ENCODE results near the gene GSN.

DNA sequence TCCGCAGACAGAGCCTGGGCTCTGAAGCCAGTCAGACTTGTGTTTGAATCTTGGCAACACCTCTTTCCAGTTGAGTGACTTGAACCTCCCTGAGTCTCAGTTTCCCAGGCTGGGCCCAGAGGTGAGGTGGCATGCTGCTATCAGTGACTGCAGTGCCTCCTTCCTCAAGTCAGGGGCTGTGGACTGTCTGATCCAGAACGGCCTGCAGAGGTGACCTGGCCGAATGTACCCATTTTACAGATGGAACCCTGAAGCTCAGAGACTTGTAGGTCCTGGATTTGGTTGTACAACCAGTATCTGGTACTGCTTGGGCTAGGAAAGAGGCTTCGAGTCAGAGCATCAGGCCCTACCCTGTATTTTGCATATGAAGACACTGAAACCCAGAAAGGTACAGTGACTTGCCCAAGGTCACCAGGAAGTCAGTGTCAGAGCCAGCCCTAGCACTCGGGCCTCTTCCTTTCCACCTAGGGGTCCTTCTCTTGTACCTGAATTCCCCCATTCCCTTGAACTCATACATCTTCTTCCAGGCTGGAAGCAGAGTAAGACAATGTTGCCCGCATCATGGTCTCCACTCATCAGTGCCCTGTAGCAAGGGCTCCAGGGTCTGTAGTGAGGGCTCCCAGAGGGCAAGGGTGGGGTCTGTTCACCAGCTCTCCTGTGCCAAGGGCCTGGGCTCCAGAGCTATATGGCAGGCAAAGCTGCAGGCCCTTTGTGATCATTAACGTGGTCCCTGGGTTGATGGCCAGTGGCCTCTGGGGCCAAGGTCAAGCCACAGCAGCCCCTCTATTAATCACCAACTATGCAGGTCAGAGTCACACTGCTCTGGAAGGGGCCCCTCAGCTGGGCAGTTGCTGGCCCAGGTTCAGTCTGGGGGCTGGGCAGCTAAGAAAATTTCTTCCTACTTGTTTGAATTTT lies 28.5 kb downstream of the GSN start:
- TF ChIP-seq, protein P1, sequence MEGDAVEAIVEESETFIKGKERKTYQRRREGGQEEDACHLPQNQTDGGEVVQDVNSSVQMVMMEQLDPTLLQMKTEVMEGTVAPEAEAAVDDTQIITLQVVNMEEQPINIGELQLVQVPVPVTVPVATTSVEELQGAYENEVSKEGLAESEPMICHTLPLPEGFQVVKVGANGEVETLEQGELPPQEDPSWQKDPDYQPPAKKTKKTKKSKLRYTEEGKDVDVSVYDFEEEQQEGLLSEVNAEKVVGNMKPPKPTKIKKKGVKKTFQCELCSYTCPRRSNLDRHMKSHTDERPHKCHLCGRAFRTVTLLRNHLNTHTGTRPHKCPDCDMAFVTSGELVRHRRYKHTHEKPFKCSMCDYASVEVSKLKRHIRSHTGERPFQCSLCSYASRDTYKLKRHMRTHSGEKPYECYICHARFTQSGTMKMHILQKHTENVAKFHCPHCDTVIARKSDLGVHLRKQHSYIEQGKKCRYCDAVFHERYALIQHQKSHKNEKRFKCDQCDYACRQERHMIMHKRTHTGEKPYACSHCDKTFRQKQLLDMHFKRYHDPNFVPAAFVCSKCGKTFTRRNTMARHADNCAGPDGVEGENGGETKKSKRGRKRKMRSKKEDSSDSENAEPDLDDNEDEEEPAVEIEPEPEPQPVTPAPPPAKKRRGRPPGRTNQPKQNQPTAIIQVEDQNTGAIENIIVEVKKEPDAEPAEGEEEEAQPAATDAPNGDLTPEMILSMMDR (conservative IDR thresholded peaks at IDR 0.05 in 1 of 2, IDR thresholded peaks at IDR 0.05 in 1 of 2; ENCODE audit: extremely low read depth in 1 of 2, insufficient read depth in 1 of 2, low read depth in 1 of 2, low read length in 2 of 2): no peak
- no peak for TF ChIP-seq EZH2 (IDR thresholded peaks at IDR 0.05; ENCODE audit: borderline replicate concordance, low read length)
